NCI-H345 (cell line): Measurements from ENCODE around the gene MYCT1.
"Not testable (repeated sequence)": the region's sequence is repeated elsewhere in the genome, so short reads cannot be mapped to it uniquely, and the experiment has no call there.

Experiments
- DNase-seq: peaks from one replicate; lab custom pipeline; 2025; lab: John Stamatoyannopoulos, UW

MYCT1 gene

GRCh38 chr6:152697634-152698033 lies at the start of gene MYCT1:
MYCT1 (plus strand) TSS chr6:152697897; CDS start chr6:152697903, 6 bp downstream.
- DNase-seq, result no peak

GRCh38 chr6:152648105-152648504 lies 49.6 kb upstream of the MYCT1 start:
- DNase-seq, result no peak

DNA sequence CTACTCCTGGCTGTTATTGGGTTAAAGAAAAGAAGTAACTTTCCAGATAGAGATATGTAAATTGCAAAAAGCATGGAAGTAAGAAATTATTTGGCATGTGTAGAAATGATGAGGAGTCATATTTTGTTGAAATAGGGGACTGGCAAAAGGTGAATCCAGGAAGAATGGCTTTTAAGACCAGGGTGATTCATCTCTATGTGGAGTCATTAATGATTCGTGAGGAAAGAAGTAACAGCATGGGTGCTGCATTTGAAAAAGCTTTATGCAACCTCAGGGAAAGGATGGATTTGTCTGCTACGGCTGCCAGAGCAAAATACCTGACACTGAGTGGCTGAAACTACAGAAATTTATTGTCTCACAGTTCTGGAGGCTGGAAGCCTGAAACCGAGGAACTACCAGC lies 45.7 kb upstream of the MYCT1 start:
- DNase-seq, result no peak

DNA sequence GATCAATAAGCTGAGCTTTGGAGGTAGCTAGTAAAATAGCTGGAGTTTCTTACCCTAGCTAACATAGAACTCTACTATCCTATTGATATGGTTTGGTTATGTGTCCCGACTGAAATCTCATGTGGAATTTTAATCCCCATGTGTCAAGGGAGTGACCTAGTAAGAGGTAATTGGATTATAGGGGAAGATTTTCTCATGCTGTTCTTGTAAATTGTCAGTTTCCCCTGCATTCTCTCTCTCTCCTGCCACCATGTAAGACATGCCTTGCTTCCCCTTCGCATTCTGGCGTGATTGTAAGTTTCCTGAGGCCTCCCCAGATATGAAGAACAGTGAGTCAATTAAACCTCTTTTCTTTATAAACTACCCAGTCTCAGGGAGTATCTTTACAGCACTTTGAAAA lies 35.9 kb upstream of the MYCT1 start:
- no peak for DNase-seq

GRCh38 chr6:152669895-152670294 lies 27.8 kb upstream of the MYCT1 start:
- DNase-seq, result no peak

DNA sequence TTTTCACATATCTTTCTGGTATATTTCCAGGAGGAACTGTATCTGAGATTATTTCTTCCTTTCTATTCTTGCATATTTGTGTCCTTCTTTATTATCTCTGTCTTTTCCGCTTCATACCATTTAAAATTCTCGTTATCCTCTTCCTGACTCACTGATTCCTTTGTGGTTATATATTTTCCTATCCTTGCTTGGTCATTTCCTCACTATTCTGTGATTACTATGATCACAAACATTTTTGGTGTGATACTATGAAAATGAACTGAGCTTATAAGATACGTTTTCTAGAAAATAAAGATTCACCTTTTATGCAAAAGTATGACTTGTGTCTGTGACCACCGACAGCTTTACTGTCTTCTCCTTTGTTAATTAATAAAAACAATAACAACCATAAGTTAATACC lies 26.5 kb upstream of the MYCT1 start:
- no peak for DNase-seq

DNA sequence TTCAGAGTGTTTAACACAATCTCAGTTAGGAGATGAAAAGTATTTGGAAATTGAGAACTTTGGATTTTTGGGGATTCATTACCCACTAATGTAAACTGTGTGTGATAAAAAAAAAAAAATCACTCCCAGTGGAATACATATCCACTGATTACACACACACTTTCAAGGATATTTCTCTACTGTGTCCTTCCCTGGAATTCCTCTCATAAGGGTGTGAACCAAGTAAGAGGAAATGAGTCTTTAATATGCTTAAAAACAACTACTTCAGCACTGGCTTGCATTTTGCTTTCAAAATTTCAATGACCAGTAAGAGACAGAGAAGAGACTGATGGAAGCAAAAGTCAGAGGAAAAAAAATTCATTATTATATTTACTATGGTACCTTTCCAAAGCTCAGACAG lies 24.5 kb upstream of the MYCT1 start:
- no peak for DNase-seq

- DNase-seq, result no peak
Measured at GRCh38 chr6:152680151-152680550, 17.5 kb upstream of the MYCT1 start.

- no peak for DNase-seq
Measured at GRCh38 chr6:152680879-152681517, 16.7 kb upstream of the MYCT1 start.

DNA sequence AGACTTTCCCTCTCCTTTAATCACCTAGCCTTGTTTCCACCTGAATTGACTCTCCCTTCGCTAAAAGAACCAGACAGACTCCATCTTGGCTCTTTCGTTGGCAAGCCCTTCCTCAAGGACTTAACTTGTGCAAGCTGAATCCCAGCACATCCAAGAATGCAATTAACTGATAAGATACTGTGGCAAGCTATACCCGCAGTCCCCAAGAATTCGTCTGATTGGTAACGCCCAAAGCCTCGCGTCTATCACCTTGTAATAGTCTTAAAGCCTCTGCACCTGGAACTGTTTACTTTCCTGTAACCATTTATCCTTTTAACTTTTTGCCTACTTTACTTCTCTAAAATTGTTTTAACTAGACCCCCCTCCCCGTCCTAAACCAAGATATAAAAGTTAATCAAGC lies 15.6 kb upstream of the MYCT1 start:
- DNase-seq, result no peak

DNA sequence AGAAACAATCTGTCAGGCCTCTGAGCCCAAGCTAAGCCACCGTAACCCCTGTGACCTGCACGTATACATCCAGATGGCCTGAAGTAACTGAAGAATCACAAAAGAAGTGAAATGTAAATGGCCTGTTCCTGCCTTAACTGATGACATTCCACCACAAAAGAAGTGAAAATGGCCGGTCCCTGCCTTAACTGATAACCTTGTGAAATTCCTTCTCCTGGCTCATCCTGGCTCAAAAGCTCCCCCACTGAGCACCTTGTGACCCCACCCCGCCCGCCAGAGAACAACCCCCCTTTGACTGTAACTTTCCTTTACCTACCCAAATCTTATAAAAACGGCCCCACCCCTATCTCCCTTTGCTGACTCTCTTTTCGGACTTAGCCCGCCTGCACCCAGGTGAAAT lies 14.8 kb upstream of the MYCT1 start:
- DNase-seq, result not testable (repeated sequence)

GRCh38 chr6:152685819-152686218 lies 11.9 kb upstream of the MYCT1 start:
- DNase-seq, result no peak

GRCh38 chr6:152695372-152696045 lies 2.2 kb upstream of the MYCT1 start:
- no peak for DNase-seq

GRCh38 chr6:152696522-152696921 lies 1.2 kb upstream of the MYCT1 start:
- DNase-seq, result no peak

DNA sequence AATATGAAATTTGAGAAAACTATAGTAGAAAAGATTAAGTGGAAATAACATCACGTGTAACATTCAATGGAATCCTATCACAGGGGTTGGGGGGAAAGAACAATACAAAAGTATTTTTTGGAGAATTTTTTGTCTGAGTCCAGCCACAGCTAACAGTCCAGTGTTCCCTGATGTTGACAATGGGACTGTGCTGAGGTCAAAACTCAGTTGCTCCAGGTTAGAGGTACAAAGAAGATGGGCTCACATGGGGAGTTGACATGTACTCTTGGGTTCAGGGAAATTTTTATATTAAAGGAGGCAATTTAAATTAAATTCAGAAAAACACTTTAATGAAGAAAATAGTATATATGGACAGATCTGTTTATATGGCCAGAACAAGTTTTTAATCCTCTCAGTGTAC lies 995 bp downstream of the MYCT1 start:
- no peak for DNase-seq

GRCh38 chr6:152700427-152700826 lies 2.7 kb downstream of the MYCT1 start:
- no peak for DNase-seq

DNA sequence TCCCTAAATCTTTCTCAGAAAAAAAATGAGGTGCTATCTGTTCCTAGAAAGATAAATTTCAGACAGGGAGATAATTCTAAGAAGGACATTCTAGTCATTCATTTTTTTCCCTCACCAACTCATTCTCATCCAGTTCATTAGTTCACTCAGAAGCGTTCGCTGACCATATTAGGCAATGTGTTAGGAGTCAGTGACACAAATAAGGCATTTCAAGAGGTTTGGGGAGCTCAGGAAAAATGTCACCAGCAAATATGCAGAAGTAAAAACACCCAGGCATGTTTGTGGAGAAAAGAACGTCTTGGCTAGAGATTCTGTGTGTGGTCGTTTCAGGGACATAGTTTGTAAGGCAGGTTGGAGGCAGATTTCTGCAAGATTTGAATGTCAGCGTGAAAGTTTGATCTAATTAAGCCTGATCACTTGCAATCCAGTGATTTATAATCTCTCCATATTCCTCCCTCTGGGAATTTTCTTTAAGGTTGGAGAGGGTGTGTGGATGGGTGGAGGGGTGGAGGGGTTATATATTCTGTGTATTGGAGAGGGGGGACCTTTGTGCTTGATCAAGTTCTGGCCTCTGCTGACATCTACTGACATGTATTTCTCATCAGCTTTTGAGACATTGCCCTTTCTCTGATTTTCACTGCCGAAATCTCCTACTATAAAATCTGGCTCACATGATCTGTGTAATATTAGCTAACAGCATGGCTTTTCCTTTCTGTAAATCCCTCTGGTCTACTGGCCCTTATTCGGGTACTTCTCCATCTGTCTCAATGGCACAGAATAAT lies 3.6 kb downstream of the MYCT1 start:
- DNase-seq, result no peak

DNA sequence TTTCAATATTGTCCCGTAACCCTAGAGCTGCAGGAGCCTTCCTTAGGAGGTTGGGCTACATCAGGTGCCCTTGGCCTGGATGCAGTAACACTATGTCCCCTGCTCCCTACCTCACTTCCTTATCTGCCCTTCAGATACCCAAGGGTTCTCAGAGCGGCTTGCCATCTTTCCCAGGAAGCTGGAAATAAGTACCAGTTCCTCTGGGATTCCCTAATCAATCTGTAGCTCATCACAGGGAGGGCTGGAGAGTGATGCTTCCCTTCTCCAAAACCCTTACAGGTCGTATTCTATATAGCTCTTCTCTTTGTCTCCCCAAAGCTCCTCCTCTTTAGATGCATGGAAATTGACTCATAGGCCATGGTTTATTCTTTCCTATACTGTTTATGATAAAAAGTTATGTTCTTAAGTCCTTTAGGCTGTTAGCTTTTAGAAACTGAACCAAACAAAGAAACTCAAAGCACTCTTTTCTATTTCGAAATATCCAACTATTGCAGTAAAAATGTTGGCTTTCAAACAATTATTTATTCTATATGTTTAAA lies 4.2 kb downstream of the MYCT1 start:
- no peak for DNase-seq

DNA sequence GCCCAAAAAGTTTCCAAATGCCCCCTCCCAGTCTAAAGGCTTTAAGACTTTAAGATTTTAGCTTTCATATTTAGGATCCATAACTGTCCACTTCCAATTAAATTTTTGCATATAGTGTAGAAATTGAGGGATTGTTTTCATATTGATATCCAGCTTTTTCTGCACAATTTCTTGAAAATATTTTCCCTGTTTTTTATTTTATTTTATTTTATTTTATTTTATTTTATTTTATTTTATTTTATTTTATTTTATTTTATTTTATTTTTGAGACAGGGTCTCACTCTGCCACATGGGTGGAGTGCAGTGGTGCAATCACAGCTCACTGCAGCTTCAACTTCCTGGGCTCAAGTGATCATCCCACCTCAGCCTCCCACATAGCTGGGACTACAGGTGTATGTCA lies 6.1 kb downstream of the MYCT1 start:
- not testable (repeated sequence) for DNase-seq

DNA sequence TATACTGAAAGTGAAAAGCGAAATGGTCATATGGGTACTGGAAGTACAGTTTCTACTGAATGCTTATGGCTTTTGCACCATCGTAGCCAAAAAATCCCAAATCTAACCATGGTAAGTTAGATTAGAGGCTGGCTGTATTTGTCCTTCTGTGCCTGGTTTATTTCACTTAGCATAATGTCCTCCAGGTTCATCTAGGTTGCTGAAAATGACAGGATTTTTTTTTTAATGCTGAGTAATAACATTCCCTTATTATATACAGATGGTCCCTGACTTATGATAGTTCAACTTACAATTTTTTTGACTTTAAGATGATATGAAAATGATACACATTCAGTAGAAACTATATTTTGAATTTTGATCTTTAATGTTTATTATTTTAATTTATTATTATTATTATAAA lies 7.6 kb downstream of the MYCT1 start:
- DNase-seq, result no peak

DNA sequence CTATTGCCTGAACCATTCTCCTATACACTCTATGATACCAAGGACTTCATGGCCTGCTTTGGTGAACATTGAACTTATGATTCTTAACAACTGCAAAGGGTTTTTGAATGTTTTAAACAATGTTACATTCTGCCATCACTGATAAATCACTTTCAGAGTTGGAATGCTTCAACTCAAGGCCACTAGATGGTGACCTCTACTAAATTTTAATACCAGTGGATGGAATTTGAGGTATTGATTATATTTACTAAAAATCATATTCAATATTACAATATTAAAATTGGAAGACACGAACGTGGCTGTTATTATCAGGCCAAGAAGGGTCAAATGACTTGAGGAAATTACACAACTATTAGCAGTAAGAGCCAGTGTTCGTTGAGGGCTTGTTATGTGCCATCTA lies 18.6 kb downstream of the MYCT1 start:
- no peak for DNase-seq

GRCh38 chr6:152720974-152721373 lies 23.3 kb downstream of the MYCT1 start:
- DNase-seq, result no peak

DNA sequence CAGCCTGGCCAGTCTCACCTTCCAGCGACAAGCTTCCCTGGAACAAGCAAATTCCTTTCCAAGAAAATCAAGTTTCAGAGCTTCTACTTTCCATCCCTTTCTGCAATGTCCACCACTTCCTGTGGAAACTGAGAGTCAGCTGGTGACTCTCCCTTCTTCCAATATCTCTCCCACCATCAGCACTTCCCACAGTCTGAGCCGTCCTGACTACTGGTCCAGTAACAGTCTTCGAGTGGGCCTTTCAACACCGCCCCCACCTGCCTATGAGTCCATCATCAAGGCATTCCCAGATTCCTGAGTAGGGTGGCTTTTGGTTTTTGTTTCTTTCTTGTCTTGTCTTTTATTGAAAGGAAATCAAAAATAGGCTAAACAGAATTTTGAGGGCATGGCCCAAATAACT lies 24.3 kb downstream of the MYCT1 start:
- no peak for DNase-seq
